K562 (cell line): ENCODE measurements around the gene DRICH1.

Experiments used
- BRD4 ChIP-seq: fragments of 200-600 bp; sonication (generic); IDR thresholded peaks from 2 replicates; pipeline ENCODE4 v1.6.1; 2017; ENCODE audit warnings: inconsistent platforms
- CBX5 ChIP-seq: IDR thresholded peaks from 2 replicates; pipeline ENCODE4 v1.6.1; 2014; ENCODE audit warnings: low read depth, borderline replicate concordance
- CCAR2 ChIP-seq: fragments of 200-400 bp; formaldehyde crosslinking; IDR thresholded peaks from 2 replicates; pipeline ENCODE4 v1.6.1; 2017; ENCODE audit warnings: mild to moderate bottlenecking, low read depth, low read length
- MAZ ChIP-seq, 2 experiments: fragments of 450-650 bp in 1 of 2; sonication (generic) in 1 of 2; formaldehyde crosslinking; IDR thresholded peaks in 1 of 2; conservative IDR thresholded peaks in 1 of 2; 2 replicates each; pipeline versions ENCODE4 v1.4.0 to v1.5.0; 2020; ENCODE audit warnings: mild to moderate bottlenecking in 1 of 2, missing genetic modification reagents in 1 of 2
- MCM7 ChIP-seq, 2 experiments: fragments of 450-650 bp; IDR thresholded peaks; 2 replicates each; pipeline ENCODE4 v1.6.1; 2016 to 2018
- NR2C2 ChIP-seq, 2 experiments: fragments of 200-800 bp in 1 of 2; sonication (Bioruptor generic) in 1 of 2; sonication (generic) in 1 of 2; formaldehyde crosslinking in 1 of 2; IDR thresholded peaks; 2 replicates each; pipeline versions ENCODE4 v1.6.1 to v1.8.0; 2016 to 2022; ENCODE audit warnings: mild to moderate bottlenecking in 1 of 2, missing compliant biosample characterization in 1 of 2, missing genetic modification characterization in 1 of 2, missing genetic modification reagents in 1 of 2
- RFX1 ChIP-seq: fragments of 450-650 bp; IDR thresholded peaks from 2 replicates; pipeline ENCODE4 v1.6.1; 2016; ENCODE audit warnings: mild to moderate bottlenecking, moderate library complexity
- ZKSCAN8 ChIP-seq: fragments of 200-800 bp; sonication (Bioruptor generic); IDR thresholded peaks from 2 replicates; pipeline ENCODE4 v1.6.1; 2016; ENCODE audit warnings: missing genetic modification characterization, missing compliant biosample characterization
- TF ChIP-seq, protein P1 (sequence below): sonication (generic); formaldehyde crosslinking; IDR thresholded peaks from 2 replicates; pipeline ENCODE4 v1.8.1; 2023; ENCODE audit warnings: mild to moderate bottlenecking, missing genetic modification reagents
- TF ChIP-seq, protein P2 (sequence below): sonication (generic); formaldehyde crosslinking; IDR thresholded peaks from 2 replicates; pipeline ENCODE4 v1.9.0; 2022; ENCODE audit warnings: mild to moderate bottlenecking, missing genetic modification reagents

GRCh38 chr22:23581260-23581650 lies 50.9 kb downstream of the DRICH1 start:
- TF ChIP-seq CCAR2 (no peak), MCM7 (IDR thresholded peaks at IDR 0.05) (no peak), CBX5 (no peak), RFX1 (no peak), MAZ (CRISPR knock-in tag; conservative IDR thresholded peaks at IDR 0.05 in 1 of 2, IDR thresholded peaks at IDR 0.05 in 1 of 2) (no peak), BRD4 (no peak), ZKSCAN8 (CRISPR knock-in tag) (no peak), NR2C2 (CRISPR knock-in tag; IDR thresholded peaks at IDR 0.05) (no peak), NR2C2 (tag; IDR thresholded peaks at IDR 0.05) (no peak)
- TF ChIP-seq, protein P1, sequence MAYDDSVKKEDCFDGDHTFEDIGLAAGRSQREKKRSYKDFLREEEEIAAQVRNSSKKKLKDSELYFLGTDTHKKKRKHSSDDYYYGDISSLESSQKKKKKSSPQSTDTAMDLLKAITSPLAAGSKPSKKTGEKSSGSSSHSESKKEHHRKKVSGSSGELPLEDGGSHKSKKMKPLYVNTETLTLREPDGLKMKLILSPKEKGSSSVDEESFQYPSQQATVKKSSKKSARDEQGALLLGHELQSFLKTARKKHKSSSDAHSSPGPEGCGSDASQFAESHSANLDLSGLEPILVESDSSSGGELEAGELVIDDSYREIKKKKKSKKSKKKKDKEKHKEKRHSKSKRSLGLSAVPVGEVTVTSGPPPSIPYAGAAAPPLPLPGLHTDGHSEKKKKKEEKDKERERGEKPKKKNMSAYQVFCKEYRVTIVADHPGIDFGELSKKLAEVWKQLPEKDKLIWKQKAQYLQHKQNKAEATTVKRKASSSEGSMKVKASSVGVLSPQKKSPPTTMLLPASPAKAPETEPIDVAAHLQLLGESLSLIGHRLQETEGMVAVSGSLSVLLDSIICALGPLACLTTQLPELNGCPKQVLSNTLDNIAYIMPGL (CRISPR knock-in tag), result no peak
- TF ChIP-seq, protein P2, sequence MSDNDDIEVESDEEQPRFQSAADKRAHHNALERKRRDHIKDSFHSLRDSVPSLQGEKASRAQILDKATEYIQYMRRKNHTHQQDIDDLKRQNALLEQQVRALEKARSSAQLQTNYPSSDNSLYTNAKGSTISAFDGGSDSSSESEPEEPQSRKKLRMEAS (CRISPR knock-in tag), result no peak
